ENCODE results near the gene ANXA9.

Gene ANXA9

DNA sequence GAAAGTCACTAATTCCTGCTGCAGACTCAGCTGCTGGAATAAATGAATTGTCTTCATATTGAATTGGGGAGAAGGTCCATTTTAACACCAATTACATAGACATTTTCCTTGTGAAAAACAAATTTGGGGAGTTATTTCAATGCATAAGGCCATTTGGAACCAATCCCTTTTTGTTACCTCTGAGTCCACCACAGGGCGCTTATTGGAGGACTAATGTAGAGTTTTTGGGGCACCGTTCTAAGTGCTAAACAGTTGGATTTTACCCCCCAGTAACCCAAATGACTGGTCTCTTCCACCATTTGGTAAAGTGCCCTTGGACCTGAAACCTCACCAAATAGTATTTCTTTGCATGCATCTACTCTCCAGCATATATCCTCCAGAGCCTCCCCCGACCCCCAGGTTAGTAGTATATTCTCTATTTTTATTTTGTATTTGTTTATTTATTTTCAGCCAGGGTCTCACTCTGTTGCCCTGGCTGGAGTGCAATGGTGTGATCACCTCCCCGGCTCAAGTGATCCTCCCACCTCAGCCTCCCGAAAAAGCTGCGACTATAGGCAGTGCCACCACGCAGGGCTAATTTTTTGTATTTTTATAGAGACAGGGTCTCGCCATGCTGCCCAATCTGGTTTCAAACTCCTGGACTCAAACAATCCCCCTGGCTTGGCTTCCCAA, 27.7 kb downstream of the ANXA9 start:
- ChIA-PET CTCF (interaction anchor here (1.4 kb wide), 1 partner anchor 50 kb away, joined by 4 read pairs; the partner anchor contains the start of gene CDC42SE1), POLR2A (interaction anchor here (0.7 kb wide), 2 partner anchors 11 to 321 kb away, joined by 3 to 7 read pairs; no protein-coding TSS in a partner anchor)
- no peak overlapping the region for H3K4me3 ChIP-seq (ENCODE audit: low read depth, low read length)
- H3K27ac ChIP-seq (ENCODE audit: extremely low read depth, low read depth, low read length) = no peak overlapping the region
- H3K4me1 ChIP-seq (ENCODE audit: control insufficient read depth, insufficient read depth, low read length) = 0 out of 2 replicates have a peak, but pooled peaks cover 3% of the 10 kb centered on the region
- H3K36me3 ChIP-seq (ENCODE audit: control insufficient read depth in 2 of 2, insufficient read depth in 1 of 2, low read length in 2 of 2) = peaks cover 0 to 3% of the 10 kb centered on the region in 2 experiments; a peak in 1 of 3 replicates
- TF ChIP-seq ZNF121 (tag by site-specific recombination; IDR thresholded peaks at IDR 0.05) (peak; percentile 88), ZNF658 (tag by site-specific recombination; IDR thresholded peaks at IDR 0.05) (no peak), HOXA7 (CRISPR knock-in tag; IDR thresholded peaks at IDR 0.05; ENCODE audit: borderline replicate concordance) (no peak), ZNF843 (tag by site-specific recombination; IDR thresholded peaks at IDR 0.05) (no peak)
- TF ChIP-seq, protein P1, sequence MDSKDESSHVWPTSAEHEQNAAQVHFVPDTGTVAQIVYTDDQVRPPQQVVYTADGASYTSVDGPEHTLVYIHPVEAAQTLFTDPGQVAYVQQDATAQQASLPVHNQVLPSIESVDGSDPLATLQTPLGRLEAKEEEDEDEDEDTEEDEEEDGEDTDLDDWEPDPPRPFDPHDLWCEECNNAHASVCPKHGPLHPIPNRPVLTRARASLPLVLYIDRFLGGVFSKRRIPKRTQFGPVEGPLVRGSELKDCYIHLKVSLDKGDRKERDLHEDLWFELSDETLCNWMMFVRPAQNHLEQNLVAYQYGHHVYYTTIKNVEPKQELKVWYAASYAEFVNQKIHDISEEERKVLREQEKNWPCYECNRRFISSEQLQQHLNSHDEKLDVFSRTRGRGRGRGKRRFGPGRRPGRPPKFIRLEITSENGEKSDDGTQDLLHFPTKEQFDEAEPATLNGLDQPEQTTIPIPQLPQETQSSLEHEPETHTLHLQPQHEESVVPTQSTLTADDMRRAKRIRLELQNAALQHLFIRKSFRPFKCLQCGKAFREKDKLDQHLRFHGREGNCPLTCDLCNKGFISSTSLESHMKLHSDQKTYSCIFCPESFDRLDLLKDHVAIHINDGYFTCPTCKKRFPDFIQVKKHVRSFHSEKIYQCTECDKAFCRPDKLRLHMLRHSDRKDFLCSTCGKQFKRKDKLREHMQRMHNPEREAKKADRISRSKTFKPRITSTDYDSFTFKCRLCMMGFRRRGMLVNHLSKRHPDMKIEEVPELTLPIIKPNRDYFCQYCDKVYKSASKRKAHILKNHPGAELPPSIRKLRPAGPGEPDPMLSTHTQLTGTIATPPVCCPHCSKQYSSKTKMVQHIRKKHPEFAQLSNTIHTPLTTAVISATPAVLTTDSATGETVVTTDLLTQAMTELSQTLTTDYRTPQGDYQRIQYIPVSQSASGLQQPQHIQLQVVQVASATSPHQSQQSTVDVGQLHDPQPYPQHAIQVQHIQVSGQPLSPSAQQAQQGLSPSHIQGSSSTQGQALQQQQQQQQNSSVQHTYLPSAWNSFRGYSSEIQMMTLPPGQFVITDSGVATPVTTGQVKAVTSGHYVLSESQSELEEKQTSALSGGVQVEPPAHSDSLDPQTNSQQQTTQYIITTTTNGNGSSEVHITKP (tag by site-specific recombination; IDR thresholded peaks at IDR 0.05) = 0 out of 2 replicates have a peak, but pooled peaks have one; percentile 6
- H3K9me3 ChIP-seq (ENCODE audit: control insufficient read depth, insufficient read depth, low read depth, low read length) = no peaks in the 10 kb centered on the region

DNA sequence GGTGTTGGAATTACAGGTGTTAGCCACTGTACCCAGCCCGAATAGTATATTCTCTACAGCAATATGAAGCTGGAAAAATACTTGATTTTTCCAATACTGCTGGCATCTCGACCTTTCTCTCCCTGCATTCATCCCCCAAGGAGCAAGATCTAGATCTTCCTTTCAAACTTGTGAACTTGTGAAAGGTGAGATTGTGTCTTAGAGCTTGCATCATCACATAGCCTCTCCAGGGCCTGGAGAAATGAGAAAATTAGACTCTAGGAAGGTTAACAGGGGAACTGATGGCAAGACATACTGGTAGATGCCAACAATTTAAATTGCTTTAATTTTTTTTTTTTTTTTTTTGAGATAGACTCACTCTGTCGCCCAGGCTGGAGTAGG, 28.2 kb downstream of the ANXA9 start:
- CTCF ChIA-PET = interaction anchor here (1.0 to 1.6 kb wide), 3 partner anchors 14 to 49 kb away, joined by 4 to 6 read pairs (median 4); partner anchors contain the start of gene CDC42SE1

DNA sequence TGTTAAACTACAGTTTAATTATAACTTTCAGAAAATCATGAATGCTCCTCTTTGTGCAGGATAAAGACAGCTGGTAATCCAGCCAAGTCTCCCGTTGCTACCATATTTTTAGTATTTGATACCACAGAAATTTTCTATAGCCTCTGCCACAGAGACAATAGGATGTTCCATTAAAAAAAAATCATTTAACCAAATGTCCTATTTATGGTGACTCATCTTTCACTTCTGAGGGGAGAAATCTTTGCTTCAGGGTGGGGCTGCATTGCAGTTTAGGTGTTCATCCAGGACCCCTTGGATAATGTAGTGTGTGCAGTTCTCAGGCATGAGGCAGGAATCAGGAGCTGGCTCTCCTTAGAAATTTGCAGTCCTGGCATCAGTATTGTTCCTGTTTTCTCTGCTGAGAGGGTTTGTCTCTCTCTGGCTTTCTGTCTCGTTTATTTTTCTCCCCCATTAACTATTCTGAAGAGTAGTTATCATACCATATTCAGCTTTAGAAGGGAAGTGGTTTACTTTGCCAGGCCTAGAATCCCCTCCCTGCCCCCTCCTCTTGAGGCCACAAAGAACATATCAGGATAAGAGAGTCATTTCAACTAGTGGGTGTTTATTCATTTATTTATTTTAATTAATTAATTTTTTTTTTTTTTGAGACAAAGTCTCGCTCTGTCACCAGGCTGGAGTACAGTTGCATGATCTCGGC, 29.2 kb downstream of the ANXA9 start:
- CTCF ChIA-PET = interaction anchor here (0.5 to 1.6 kb wide), 5 partner anchors 10 to 793 kb away, joined by 3 to 6 read pairs (median 3); no protein-coding TSS in a partner anchor
- Histone ChIP-seq H3K27ac (ENCODE audit: extremely low read depth, low read depth, low read length) (no peak overlapping the region), H3K9me3 (ENCODE audit: control insufficient read depth, insufficient read depth, low read depth, low read length) (no peaks in the 10 kb centered on the region), H3K4me3 (ENCODE audit: low read depth, low read length) (no peak overlapping the region), H3K36me3 (ENCODE audit: control insufficient read depth in 2 of 2, insufficient read depth in 1 of 2, low read length in 2 of 2) (peaks cover 0 to 8% of the 10 kb centered on the region in 2 experiments; a peak in 1 of 3 replicates), H3K4me1 (ENCODE audit: control insufficient read depth, insufficient read depth, low read length) (0 out of 2 replicates have a peak, but pooled peaks cover 3% of the 10 kb centered on the region)
- POLR2A ChIA-PET = no interaction called here
- 0 out of 2 replicates have a peak, but pooled peaks have one; percentile 14 for TF ChIP-seq ZNF335 (tag by site-specific recombination; conservative IDR thresholded peaks at IDR 0.05)
- TF ChIP-seq ZNF843 (tag by site-specific recombination; IDR thresholded peaks at IDR 0.05) = no peak
- TF ChIP-seq, protein P2, sequence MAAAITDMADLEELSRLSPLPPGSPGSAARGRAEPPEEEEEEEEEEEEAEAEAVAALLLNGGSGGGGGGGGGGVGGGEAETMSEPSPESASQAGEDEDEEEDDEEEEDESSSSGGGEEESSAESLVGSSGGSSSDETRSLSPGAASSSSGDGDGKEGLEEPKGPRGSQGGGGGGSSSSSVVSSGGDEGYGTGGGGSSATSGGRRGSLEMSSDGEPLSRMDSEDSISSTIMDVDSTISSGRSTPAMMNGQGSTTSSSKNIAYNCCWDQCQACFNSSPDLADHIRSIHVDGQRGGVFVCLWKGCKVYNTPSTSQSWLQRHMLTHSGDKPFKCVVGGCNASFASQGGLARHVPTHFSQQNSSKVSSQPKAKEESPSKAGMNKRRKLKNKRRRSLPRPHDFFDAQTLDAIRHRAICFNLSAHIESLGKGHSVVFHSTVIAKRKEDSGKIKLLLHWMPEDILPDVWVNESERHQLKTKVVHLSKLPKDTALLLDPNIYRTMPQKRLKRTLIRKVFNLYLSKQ (tag by site-specific recombination; IDR thresholded peaks at IDR 0.05; ENCODE audit: borderline replicate concordance) = no peak
- no peak for TF ChIP-seq ZFHX2 (tag by site-specific recombination; conservative IDR thresholded peaks at IDR 0.05)
- TF ChIP-seq ZFP37 (tag by site-specific recombination; IDR thresholded peaks at IDR 0.05) = no peak
- TF ChIP-seq ZNF548 (tag by site-specific recombination; IDR thresholded peaks at IDR 0.05) = no peak
- TF ChIP-seq, protein P3, sequence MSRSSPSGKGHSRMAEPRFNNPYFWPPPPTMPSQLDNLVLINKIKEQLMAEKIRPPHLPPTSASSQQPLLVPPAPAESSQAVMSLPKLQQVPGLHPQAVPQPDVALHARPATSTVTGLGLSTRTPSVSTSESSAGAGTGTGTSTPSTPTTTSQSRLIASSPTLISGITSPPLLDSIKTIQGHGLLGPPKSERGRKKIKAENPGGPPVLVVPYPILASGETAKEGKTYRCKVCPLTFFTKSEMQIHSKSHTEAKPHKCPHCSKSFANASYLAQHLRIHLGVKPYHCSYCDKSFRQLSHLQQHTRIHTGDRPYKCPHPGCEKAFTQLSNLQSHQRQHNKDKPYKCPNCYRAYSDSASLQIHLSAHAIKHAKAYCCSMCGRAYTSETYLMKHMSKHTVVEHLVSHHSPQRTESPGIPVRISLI (tag by site-specific recombination; IDR thresholded peaks at IDR 0.05) = no peak

More for the DNA sequence above, 28.2 kb downstream of the ANXA9 start:
- no peaks in the 10 kb centered on the region for H3K9me3 ChIP-seq (ENCODE audit: control insufficient read depth, insufficient read depth, low read depth, low read length)
- peaks cover 0 to 3% of the 10 kb centered on the region in 2 experiments; a peak in 1 of 3 replicates for H3K36me3 ChIP-seq (ENCODE audit: control insufficient read depth in 2 of 2, insufficient read depth in 1 of 2, low read length in 2 of 2)
- no peak overlapping the region for H3K4me3 ChIP-seq (ENCODE audit: low read depth, low read length)
- 0 out of 2 replicates have a peak, but pooled peaks have one; percentile 10 for TF ChIP-seq ZBTB17 (tag by site-specific recombination; IDR thresholded peaks at IDR 0.05)
- TF ChIP-seq IKZF3 (tag by site-specific recombination; IDR thresholded peaks at IDR 0.05) = peak; percentile 59; the same call in 1 of the 2 replicates
- no peak for TF ChIP-seq ZNF48 (tag by site-specific recombination; IDR thresholded peaks at IDR 0.05)
- 0 out of 2 replicates have a peak, but pooled peaks cover 3% of the 10 kb centered on the region for H3K4me1 ChIP-seq (ENCODE audit: control insufficient read depth, insufficient read depth, low read length)
- POLR2A ChIA-PET = interaction anchor here (0.7 kb wide), 2 partner anchors 10 to 320 kb away, joined by 3 to 7 read pairs; no protein-coding TSS in a partner anchor
- H3K27ac ChIP-seq (ENCODE audit: extremely low read depth, low read depth, low read length) = no peak overlapping the region
